Tibial nerve (tissue), 4 donors: ENCODE measurements around the gene SERTM1.

Source experiments
- EP300 ChIP-seq, 2 donors: sonication (generic); formaldehyde crosslinking; IDR thresholded peaks; one replicate each; pipeline ENCODE4 v1.6.1; 2017; ENCODE audit warnings: antibody characterized with exemption in 2 of 2, mild to moderate bottlenecking in 1 of 2
- POLR2A ChIP-seq, 2 donors: fragments of 450-650 bp; IDR thresholded peaks; one replicate each; pipeline ENCODE4 v1.6.1; 2017; ENCODE audit warnings: antibody characterized with exemption in 2 of 2, mild to moderate bottlenecking in 2 of 2, moderate library complexity in 2 of 2
- TF ChIP-seq, protein P1 (sequence below), 5 experiments: fragments of 200-600 bp in 3 of 5; fragments of 450-650 bp in 2 of 5; sonication (generic) in 3 of 5; IDR thresholded peaks; one replicate each; pipeline ENCODE4 v1.5.1; 2016 to 2019; ENCODE audit warnings: antibody characterized with exemption in 5 of 5, mild to moderate bottlenecking in 3 of 5, moderate library complexity in 2 of 5

DNA sequence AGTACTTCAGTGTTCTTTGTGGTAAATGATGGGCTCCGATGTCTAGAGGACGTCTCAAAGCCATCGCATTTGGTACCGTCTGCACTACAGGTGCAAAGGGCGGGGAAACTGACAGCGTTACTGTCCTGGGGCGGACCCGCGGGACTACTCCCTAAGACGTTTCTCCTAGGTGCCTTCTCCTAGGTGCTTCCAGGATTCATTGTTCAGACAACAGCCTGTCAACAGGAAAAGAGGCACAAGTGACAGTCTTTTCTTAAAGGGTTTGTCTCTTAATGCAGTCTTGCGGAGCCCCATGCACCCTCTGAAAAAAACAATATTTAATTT lies 1.4 kb downstream of the SERTM1 start:
- TF ChIP-seq, protein P1, sequence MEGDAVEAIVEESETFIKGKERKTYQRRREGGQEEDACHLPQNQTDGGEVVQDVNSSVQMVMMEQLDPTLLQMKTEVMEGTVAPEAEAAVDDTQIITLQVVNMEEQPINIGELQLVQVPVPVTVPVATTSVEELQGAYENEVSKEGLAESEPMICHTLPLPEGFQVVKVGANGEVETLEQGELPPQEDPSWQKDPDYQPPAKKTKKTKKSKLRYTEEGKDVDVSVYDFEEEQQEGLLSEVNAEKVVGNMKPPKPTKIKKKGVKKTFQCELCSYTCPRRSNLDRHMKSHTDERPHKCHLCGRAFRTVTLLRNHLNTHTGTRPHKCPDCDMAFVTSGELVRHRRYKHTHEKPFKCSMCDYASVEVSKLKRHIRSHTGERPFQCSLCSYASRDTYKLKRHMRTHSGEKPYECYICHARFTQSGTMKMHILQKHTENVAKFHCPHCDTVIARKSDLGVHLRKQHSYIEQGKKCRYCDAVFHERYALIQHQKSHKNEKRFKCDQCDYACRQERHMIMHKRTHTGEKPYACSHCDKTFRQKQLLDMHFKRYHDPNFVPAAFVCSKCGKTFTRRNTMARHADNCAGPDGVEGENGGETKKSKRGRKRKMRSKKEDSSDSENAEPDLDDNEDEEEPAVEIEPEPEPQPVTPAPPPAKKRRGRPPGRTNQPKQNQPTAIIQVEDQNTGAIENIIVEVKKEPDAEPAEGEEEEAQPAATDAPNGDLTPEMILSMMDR (IDR thresholded peaks at IDR 0.05), result no peak
- TF ChIP-seq POLR2A (IDR thresholded peaks at IDR 0.05) (no peak), EP300 (IDR thresholded peaks at IDR 0.05) (no peak)
